OCI-M2 (cell line): ENCODE measurements around the gene HAUS8.
"Not testable (repeated sequence)": the region's sequence is repeated elsewhere in the genome, so short reads cannot be mapped to it uniquely, and the experiment has no call there.

Experiments used
- DNase-seq: peaks from one replicate; lab custom pipeline; 2025; ENCODE audit not compliant: unreplicated experiment; lab: John Stamatoyannopoulos, UW

HAUS8 gene

DNA sequence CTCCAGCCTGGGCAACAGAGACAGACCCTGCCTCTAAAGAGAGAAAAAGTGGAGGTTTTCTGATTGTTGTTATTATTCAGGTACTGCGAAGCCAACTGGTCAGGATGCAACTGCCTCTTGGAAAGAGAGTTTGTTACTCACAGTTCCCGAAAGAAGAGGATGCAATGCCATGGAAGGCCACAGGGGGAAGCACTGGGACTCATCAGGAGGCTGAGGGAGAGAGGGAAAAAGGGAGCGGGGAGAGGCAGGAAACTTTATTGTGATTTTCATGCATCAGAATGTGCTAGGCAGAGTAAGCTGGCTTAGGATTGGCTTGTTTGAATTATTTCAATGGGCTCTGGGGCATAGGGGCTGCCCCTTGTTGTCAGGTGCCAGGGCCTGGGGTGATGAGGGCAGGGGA lies 27.9 kb upstream of the HAUS8 start:
- no peak for DNase-seq

DNA sequence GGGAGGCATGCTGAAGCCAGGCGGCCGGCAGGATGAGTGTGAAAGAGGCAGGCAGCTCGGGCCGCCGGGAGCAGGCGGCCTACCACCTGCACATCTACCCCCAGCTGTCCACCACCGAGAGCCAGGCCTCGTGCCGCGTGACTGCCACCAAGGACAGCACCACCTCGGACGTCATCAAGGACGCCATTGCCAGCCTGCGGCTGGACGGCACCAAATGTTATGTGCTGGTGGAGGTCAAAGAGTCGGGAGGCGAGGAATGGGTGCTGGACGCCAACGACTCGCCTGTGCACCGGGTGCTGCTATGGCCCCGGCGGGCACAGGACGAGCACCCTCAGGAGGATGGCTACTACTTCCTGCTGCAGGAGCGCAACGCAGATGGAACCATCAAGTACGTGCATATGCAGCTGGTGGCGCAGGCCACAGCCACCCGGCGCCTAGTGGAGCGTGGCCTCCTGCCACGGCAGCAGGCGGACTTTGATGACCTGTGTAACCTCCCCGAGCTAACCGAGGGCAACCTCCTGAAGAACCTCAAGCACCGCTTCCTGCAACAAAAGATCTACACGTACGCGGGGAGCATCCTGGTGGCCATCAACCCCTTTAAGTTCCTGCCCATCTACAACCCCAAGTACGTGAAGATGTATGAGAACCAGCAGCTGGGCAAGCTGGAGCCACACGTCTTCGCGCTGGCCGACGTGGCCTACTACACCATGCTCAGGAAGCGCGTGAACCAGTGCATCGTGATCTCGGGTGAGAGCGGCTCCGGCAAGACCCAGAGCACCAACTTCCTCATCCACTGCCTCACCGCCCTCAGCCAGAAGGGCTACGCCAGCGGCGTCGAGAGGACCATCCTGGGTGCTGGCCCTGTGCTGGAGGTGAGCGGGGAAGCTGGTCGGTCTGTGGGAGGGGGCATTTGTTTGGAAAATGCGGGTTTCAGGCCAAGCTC lies 26.7 kb upstream of the HAUS8 start:
- no peak for DNase-seq

DNA sequence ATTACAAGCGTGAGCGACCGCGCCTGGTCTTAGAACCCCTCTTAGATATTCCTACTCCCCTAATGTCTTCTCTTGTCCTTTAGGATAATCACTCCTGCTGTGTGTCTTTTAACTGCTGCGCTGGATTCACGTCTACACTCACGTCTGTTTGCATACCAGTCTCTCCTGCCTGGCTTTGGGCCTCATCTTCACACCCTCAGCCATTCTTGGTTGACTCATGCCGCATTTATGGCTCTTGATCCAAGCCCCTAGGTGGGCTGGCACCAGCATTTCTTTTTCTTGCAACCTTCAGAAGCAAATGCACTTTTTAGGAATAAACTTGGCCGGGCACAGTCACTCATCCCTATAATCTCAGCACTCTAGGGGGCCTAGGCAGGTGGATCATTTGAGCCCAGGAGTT lies 23.1 kb upstream of the HAUS8 start:
- DNase-seq = no peak

DNA sequence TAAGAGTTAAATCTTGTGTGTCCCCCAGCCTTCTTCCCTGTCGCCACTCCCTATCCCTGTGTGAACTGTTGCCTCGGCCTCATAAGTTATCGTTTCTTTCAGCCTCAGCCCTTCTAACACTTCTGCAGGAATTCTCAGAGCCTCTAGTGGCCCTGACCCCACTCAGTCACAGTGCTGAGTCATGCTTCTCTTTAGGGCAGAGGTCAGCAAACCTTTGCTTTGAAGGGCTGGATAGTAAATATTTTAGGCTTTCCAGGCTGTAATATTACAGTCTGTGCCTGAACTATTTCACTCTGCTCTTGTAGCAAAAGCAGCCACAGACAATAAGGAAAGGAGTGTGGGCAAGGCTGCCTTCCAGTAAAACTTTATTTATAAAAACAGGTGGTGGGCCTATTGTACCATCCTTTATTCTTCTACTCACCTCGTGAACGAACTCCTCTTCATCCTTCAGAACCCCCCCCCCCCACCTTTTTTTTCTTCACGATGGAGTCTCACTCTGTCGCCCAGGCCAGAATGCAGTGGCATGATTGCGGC lies 22.4 kb upstream of the HAUS8 start:
- no peak for DNase-seq

DNA sequence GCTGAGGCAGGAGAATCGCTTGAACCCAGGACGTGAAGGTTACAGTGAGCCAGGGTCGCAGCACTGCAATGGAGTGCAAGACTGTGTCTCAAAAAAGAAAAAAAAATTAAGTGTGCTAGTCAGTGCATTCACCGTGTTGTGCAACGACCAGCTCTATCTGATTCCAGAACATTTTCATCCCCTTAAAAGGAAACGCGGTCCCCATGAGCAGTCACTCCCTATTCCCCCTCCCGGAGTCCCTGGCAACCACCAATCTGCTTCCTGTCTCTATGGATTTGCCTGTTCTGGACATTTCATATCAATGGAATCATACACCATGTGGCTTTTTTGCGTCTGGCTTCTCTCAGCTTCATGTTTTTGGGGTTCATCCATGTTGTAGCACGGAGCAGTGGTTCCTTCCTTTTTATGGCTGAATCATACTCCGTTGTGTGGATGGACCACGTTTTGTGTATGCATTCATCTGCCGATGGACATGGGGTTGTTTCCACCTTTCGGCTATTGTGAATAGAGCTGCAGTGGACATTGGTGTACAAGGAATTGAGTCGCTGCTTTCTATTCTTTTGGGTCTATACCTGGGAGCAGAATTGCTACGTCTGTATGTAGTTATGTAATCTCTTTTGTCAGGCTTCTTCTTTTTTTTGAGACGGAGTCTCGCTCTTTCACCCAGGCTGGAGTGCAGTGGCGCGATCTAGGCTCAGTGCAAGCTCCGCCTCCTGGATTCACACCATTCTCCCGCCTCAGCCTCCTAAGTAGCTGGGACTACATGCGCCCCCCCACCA lies 20.1 kb upstream of the HAUS8 start:
- DNase-seq = no peak

DNA sequence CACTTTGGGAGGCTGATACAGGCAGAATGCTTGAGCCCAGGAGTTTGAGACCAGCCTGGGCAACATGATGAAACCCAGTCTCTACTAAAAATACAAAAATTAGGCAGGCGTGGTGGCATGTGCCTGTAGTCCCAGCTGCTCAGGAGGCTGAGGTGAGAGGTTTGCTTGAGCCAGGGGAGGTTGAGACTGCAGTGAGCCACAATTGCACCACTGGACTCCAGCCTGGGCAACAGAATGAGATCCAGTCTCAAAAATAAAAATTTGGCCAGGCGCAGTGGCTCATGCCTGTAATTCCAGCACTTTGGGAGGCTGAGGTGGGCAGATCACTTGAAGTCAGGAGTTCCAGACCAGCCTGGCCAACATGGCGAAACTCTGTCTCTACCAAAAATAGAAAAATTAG lies 19.4 kb upstream of the HAUS8 start:
- DNase-seq = not testable (repeated sequence)

DNA sequence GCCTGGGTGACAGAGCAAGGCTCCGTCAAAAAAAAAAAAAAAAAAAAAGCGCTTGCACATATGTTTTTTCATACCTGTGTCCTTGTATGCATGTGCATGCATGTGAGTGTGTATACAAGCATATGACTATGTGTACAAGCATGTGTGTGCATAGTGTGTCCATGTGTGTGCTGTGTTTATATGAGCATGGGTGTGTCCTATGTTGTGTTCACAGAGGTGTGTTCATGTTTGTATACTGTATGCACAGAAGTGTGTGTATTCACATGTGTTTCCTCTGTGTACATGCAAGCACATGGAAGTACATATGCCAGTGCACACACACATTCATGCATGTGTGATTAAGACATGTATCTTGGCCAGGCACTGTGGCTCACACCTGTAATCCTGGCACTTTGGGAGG lies 17.4 kb upstream of the HAUS8 start:
- no peak for DNase-seq

DNA sequence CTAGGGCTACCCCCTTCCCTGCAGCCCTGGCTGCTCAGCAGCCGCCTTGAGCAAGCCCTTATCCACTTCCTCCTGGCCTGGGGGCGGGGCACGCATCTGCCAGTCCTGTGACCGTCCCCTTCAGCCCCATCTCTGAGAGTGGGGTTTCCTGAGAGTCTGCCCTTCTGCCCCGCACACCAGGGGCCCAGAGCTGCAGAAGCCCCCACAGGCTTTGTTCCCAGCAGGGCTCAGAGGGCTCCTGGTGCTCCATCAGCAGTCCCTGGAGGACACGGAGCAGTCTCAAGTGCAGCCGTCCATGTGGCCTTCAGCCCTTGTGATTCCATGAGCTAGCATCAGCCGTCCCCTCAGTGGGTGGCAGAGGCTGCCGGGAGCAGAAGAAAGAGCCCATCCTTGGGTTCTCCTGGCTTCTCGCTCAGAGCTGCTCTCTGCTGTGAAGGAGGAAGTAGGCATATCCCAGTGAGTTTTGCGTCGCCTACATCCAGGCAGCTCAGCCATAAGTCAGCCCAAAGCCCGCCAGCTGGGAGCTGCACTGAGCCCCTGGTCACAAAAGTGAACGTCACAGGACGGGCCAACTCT lies 16.6 kb upstream of the HAUS8 start:
- no peak for DNase-seq

DNA sequence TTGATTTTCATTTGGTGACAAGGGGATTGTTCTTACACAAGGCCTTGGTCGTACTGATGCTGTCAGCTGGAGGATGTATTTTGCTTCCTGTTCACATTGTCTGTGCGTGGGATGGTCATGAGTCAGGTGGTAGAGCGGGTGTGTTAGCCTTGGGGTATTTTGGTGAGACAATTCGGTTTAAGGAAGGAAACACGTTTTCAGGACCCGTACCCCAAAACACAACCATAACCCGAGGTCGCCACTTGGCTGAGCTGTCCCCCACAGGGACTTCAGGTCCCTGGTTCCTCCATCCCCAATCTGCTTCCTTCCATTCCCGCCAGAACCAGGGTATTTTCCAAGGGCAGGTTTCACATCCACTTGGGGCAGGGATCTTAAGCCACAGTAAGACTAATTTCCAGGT lies 15.3 kb upstream of the HAUS8 start:
- DNase-seq = no peak

DNA sequence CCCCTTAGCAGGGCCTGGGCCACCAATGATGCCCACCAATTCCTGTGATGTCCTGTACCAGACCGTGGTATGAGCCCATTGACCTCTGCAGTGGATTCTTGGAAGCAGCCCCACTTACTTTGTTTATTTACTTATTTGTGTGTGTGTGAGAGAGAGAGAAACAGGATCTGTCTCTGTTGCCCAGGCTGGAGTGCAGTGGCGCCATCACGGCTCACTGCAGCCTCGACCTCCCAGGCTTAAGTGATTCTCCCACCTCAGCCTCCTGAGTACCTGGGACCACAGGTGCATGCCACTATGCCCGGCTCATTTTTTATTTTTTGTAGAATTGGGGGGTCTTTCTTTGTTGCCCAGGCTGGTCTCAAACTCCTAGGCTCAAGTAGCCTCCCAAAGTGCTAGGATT lies 13.3 kb upstream of the HAUS8 start:
- DNase-seq = no peak

DNA sequence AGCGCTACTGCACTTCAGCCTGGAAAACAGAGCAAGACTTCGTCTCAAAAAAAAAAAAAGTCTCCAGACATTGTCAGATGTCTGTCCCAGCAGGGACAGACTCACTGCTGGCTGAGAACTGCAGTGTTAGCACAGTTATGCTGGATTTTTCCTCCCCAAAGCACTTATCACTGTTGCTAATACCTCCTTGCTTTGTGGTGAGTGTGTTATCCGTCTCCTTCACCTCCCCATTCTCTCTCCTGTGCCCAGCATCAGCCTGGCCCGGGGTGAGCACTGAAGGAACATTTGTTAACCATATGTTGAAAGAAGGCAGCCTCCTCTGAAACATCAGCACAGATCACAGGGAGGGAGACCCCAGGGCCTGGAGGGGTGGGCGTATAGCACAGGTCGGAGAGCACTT lies 11.6 kb upstream of the HAUS8 start:
- no peak for DNase-seq

DNA sequence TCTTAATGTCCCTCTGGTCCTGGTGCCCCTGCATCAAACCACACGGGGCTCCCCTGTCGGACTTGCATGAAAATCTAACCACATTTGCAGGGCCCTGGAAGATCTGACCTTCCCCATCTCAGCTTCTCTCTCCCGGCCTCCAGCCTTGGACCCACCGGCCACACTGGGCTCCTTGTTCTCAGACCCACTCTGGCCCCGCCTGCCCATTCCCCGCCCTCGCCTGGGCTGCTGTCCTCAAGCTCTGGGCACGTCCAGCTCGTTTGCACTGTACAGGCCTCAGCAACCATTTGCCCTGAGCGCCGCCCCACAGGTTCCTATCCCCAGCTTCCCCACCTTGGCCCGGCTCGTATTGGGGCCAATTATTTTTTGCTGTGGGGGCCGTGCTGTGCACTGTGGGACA lies 10.9 kb upstream of the HAUS8 start:
- DNase-seq = no peak

DNA sequence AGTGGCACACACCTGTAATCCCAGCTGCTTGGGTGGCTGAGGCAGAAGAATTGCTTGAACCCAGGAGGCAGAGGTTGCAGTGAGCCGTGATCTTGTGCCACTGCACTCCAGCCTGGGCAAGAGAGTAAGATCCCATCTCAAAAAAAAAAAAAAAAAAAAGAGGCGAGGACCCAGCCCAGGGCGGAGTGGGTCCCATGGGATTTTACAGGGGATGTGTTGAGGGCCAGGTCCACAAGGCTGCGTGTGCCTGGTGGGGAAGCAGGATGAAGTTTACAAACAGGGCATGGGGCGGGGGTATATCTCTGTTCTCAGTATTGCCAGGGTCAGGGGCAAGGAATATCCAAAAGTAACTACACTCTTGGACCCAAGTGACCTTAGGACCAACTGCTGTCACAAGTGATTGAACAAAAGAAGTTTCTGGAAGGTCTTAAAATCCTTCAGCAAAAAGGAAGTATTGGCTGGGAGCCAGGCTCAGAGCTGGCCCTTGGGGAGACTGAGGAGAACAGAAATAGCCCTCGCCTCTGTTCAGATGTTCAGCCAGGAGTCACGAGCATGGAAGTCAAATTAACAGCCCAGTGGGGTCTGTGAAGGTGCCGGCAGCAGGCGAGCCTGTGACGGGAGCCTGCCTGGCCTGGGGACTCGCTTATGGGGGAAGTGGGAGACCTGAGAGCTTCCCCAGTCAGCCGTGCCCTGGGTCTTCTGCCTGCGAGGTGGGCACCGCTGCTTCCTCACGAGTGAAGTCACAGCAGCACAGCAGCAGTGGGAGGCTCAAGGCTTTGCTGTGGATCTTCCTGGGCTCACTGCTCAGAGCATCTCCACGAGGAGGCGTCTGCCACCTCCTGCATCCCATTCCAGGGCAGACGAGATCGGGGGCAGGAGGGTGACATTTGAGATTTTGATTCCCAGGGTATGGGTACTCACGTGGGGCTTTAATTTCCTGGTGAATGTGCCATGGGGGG lies 6.7 kb upstream of the HAUS8 start:
- DNase-seq = no peak

DNA sequence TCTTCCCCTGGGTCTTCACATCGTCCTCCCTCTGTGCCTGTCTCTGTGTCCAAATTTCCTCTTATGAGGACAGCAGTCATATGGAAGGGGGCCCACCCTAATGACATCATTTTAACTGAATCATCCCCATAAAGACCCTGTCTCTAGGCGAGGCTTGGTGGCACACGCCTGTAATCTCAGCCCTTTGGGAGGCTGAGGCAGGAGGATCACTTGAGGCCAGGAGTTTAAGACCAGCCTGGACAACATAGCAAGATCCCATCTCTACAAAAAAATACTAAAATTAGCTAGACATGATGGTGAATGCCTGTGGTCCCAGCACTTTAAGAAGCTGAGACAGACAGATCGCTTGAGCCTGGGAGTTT lies 5.2 kb upstream of the HAUS8 start:
- no peak for DNase-seq

DNA sequence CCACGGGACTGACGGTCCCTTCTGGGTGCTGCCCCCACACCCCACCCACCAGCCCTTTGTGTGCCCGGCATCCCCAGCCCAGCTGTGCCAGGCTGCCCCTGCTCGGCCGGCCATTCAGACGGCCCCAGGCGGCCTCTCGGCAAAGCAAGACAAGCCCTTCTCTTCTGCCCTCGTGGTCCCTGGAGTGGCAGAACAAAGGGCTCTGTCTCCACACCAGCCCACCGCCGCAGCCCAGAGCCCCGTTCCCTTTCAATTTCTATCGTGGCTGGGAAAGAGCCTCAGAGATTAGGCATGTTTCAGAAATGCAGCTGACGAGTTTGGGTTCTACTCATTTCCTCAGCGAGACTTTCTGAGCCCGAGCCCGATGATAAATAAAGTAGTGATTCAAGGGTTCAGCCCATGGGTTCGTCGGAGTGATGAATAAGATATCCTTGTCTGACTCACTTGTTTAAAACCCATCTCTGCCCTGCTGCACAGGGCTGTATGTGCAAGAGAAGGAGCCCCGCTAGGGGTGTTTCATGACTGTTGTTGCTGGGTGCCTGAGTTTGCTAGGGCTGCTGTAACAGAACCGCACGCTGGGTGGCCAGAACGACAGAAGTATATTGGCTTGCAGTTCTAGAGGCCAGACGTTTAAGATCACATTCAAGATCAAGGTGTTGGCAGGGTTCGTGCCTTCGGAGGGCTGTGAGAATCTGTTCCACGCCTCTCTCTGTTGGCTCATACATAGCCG lies 4.6 kb upstream of the HAUS8 start:
- DNase-seq = no peak

DNA sequence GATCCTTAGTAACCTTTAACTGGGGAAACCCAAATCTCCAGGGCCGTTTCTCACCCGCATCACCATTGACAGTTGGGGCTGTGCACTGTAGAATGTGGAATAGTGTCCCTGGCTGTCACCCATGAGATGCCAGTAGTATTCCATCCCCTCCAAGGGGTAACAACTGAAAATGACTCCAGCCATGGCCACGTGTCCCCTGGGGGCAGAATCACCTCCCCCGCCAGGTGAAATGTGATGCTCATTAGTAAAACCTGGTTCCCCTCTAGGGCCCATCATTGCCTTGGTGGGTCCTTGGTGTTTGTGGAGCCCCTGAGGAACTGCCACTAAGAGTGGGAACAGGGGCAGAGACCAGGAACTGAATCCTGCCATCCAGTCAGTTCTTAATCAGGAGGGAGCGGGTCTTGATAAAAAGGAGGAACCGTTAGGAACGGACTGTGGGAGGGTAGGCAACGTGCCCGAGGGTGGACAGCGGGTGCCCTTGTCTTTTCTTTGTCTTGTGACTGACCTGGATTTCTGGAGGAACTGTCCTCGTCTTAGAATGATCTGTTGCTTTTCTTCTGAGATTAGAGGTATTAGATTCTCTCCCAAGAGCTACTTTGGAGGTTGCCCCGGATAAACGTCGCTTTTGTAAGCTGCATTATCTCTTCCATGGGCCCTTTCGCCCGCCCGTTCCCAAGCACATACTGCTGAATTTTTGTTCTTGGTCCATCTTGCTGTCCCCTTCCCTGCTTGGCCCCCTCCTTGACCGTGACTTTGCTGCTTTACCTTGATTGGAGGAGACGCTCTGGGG lies 3.9 kb upstream of the HAUS8 start:
- DNase-seq = no peak

DNA sequence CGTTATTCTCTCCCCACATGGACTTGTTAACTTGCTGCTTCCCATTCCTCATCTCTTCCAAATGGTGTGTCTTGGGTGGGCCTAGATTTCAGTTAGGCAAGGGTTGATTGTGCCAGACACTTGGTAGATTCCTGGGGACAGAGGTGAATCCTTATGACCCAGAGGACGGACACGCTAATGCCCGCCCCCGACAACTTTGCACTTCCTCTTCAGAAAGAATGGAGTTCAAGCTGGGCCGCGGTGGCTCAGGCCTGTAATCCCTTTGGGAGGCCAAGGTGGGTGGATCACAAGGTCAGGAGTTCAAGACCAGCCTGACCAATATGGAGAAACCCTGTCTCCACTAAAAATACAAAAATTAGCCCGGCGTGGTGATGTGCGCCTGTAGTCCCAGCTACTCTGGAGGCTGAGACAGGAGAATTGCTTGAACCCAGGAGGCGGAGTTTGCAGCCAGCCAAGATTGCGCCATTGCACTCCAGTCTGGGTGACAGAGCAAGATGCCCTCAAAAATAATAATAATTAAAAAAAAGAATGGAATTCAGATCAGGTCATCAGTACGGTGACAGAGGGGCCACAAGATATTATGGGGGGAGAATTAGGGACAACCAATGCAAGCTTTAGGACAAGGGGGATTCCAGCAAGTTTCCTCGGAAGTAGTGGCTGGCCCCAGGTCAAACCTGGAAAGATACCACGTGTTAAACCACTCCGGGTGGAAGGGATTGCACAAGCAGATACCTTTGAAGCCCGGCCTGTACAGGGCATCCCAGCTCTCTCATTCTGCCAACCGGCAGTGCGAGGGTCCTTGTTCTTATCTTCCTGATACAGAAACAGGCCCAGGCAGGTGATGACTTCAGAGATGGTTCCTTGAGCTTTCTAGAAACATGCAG lies 3.0 kb upstream of the HAUS8 start:
- no peak for DNase-seq

DNA sequence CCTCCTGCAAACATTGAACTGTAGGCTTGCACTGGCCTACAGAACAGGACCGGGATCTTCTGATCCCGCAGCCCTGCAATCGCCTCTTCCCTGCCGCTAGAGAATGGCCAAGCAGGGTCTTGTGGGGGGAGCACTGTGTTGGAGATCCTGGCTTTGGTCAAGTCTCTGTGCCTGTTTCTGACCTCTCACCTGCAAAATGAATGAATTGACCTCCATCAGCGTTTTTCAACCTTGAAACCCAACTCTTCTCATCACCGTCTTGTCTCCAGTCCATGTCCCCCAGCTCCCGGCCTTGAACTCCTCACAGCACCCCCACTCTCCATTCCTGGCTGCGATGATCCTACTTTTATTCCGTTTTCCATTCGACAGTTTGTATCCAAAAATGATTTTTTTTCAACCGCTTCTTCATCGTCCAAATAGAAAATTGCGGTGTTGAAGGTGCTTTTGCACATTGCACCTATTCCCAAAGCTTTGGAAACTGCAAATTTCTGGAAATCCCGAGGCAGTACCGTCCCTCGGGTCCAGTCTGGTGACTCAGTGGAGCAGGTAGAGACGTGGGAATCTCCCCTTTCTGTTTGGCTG lies 2.3 kb upstream of the HAUS8 start:
- DNase-seq = no peak
